ENCODE measurements around the gene CCDC78. TPM values are rescaled to one million over a fixed set of nuclear protein-coding genes. Genes with fewer than 3 reads are reported as not detected.

Gene CCDC78
- polyA plus RNA-seq, 1 donor from 2014 or later: 10.7 TPM

DNA sequence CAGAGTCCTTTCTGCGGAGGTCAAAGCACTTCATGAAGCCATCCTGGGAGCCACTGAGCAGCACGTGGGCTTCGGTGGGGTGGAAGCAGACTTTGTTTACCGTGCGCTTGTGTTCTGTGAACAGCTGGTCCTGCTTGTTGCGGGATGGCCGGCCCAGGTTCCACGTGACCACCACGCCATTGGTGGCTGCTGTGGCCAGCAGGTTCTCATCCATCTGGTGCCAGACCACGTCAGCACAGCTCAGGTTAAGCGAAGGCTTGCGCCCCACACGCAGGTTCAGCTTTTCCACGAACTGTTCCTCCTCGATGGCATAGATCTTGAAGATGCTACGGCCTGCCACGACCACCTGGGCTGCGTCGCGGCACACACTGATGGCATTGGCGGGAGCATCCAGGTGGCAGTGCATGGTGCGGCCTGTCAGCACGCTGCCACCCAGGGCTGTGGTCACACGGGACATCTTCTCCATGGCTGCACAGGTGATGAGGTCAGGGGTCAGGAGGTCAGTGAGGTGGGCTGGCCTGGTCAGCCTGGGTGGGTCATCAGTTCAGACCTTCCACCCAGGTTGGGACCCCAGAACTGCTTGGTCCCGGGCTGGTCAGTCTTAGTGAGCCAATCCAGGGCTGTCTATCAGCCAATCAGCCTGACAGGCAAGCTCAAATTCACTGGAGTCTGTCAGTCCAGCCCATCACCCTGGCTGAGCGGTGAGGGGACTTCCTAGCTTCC, 36.9 kb downstream of the CCDC78 start:
- H3K9ac ChIP-seq (ENCODE audit: low read length): peak overlapping the region; percentile 85
- no peaks in the 10 kb centered on the region for H3K36me3 ChIP-seq (ENCODE audit: insufficient read depth, low read length)
- no peaks in the 10 kb centered on the region for H3K9me3 ChIP-seq (ENCODE audit: low read length)
- no peak overlapping the region for H2AFZ ChIP-seq (ENCODE audit: low read depth, low read length)
- peaks cover 6% of the 10 kb centered on the region for H3K79me2 ChIP-seq (replicated peaks; ENCODE audit: insufficient read depth, low read length)
- TF ChIP-seq MXI1 (conservative IDR thresholded peaks at IDR 0.05; ENCODE audit: poor library complexity, severe bottlenecking): no peak
- no peak for TF ChIP-seq SMC3 (conservative IDR thresholded peaks at IDR 0.05; ENCODE audit: poor library complexity)
- TF ChIP-seq, protein P1, sequence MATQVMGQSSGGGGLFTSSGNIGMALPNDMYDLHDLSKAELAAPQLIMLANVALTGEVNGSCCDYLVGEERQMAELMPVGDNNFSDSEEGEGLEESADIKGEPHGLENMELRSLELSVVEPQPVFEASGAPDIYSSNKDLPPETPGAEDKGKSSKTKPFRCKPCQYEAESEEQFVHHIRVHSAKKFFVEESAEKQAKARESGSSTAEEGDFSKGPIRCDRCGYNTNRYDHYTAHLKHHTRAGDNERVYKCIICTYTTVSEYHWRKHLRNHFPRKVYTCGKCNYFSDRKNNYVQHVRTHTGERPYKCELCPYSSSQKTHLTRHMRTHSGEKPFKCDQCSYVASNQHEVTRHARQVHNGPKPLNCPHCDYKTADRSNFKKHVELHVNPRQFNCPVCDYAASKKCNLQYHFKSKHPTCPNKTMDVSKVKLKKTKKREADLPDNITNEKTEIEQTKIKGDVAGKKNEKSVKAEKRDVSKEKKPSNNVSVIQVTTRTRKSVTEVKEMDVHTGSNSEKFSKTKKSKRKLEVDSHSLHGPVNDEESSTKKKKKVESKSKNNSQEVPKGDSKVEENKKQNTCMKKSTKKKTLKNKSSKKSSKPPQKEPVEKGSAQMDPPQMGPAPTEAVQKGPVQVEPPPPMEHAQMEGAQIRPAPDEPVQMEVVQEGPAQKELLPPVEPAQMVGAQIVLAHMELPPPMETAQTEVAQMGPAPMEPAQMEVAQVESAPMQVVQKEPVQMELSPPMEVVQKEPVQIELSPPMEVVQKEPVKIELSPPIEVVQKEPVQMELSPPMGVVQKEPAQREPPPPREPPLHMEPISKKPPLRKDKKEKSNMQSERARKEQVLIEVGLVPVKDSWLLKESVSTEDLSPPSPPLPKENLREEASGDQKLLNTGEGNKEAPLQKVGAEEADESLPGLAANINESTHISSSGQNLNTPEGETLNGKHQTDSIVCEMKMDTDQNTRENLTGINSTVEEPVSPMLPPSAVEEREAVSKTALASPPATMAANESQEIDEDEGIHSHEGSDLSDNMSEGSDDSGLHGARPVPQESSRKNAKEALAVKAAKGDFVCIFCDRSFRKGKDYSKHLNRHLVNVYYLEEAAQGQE (IDR thresholded peaks at IDR 0.05; ENCODE audit: borderline replicate concordance): no peak
- TF ChIP-seq, protein P2, sequence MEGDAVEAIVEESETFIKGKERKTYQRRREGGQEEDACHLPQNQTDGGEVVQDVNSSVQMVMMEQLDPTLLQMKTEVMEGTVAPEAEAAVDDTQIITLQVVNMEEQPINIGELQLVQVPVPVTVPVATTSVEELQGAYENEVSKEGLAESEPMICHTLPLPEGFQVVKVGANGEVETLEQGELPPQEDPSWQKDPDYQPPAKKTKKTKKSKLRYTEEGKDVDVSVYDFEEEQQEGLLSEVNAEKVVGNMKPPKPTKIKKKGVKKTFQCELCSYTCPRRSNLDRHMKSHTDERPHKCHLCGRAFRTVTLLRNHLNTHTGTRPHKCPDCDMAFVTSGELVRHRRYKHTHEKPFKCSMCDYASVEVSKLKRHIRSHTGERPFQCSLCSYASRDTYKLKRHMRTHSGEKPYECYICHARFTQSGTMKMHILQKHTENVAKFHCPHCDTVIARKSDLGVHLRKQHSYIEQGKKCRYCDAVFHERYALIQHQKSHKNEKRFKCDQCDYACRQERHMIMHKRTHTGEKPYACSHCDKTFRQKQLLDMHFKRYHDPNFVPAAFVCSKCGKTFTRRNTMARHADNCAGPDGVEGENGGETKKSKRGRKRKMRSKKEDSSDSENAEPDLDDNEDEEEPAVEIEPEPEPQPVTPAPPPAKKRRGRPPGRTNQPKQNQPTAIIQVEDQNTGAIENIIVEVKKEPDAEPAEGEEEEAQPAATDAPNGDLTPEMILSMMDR (IDR thresholded peaks at IDR 0.05; ENCODE audit: poor library complexity, severe bottlenecking): no peak
- no peak for TF ChIP-seq TAF1 (IDR thresholded peaks at IDR 0.05; ENCODE audit: low read depth)
- TF ChIP-seq EZH2 (IDR thresholded peaks at IDR 0.05; ENCODE audit: borderline replicate concordance, insufficient read depth, low read length, poor library complexity, severe bottlenecking): no peak
- TF ChIP-seq RAD21 (conservative IDR thresholded peaks at IDR 0.05): no peak
- no peak for TF ChIP-seq POLR2AphosphoS5 (IDR thresholded peaks at IDR 0.05)
- TF ChIP-seq EP300 (conservative IDR thresholded peaks at IDR 0.05; ENCODE audit: poor library complexity, severe bottlenecking): no peak
- peaks cover 2% of the 10 kb centered on the region for H3K27me3 ChIP-seq (ENCODE audit: insufficient read depth, low read depth, low read length)
- no peaks in the 10 kb centered on the region for H4K20me1 ChIP-seq (ENCODE audit: insufficient read depth)
- no peaks in the 10 kb centered on the region for H3F3A ChIP-seq (ENCODE audit: insufficient read depth, low read length, poor library complexity, severe bottlenecking)
- peak overlapping the region; percentile 91 for H3K4me3 ChIP-seq (ENCODE audit: low read length)
- H3K27ac ChIP-seq (ENCODE audit: low read length): peak overlapping the region; percentile 55
- no peaks in the 10 kb centered on the region for H3K9me2 ChIP-seq (ENCODE audit: insufficient read depth, low read length)
- H3K4me2 ChIP-seq (ENCODE audit: low read length): peak overlapping the region; percentile 98

DNA sequence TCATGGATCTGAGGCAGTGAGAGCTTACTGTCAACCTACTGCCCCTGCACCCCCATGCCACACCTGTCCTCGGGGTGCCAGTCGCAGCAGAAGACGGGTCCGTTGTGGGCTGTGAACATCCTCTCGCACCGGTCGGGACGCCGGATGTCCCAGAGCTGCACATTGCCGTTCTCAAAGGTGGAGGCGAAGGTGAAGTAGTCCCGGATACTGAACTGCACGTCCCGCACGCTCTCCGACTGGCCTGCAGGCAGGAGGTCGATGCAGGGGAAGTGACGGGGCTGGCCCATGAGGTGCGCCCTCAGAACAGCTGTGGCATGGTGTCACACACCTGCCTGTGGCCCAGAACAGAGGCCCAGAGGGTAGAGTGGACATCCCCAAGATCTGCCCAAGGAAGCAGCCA, 38.7 kb downstream of the CCDC78 start:
- no peak overlapping the region for H3K4me2 ChIP-seq (ENCODE audit: low read length)
- H3K4me3 ChIP-seq (ENCODE audit: low read length): no peak overlapping the region
- no peak overlapping the region for H3K9ac ChIP-seq (ENCODE audit: low read length)
- no peaks in the 10 kb centered on the region for H3K36me3 ChIP-seq (ENCODE audit: insufficient read depth, low read length)
- H3K9me3 ChIP-seq (ENCODE audit: low read length): no peaks in the 10 kb centered on the region
- H2AFZ ChIP-seq (ENCODE audit: low read depth, low read length): no peak overlapping the region
- no peaks in the 10 kb centered on the region for H3F3A ChIP-seq (ENCODE audit: insufficient read depth, low read length, poor library complexity, severe bottlenecking)
- peaks cover 11% of the 10 kb centered on the region for H3K79me2 ChIP-seq (replicated peaks; ENCODE audit: insufficient read depth, low read length)
- H3K9me2 ChIP-seq (ENCODE audit: insufficient read depth, low read length): no peaks in the 10 kb centered on the region
- TF ChIP-seq EP300 (conservative IDR thresholded peaks at IDR 0.05; ENCODE audit: poor library complexity, severe bottlenecking): no peak
- TF ChIP-seq RAD21 (conservative IDR thresholded peaks at IDR 0.05): no peak
- TF ChIP-seq MXI1 (conservative IDR thresholded peaks at IDR 0.05; ENCODE audit: poor library complexity, severe bottlenecking): no peak
- TF ChIP-seq, protein P1 (IDR thresholded peaks at IDR 0.05; ENCODE audit: borderline replicate concordance): no peak
- no peak for TF ChIP-seq EZH2 (IDR thresholded peaks at IDR 0.05; ENCODE audit: borderline replicate concordance, insufficient read depth, low read length, poor library complexity, severe bottlenecking)
- TF ChIP-seq, protein P2 (IDR thresholded peaks at IDR 0.05; ENCODE audit: poor library complexity, severe bottlenecking): no peak
- no peak for TF ChIP-seq POLR2AphosphoS5 (IDR thresholded peaks at IDR 0.05)
- no peak for TF ChIP-seq TAF1 (IDR thresholded peaks at IDR 0.05; ENCODE audit: low read depth)
- TF ChIP-seq SMC3 (conservative IDR thresholded peaks at IDR 0.05; ENCODE audit: poor library complexity): no peak
- no peaks in the 10 kb centered on the region for H4K20me1 ChIP-seq (ENCODE audit: insufficient read depth)
- H3K27me3 ChIP-seq (ENCODE audit: insufficient read depth, low read depth, low read length): no peaks in the 10 kb centered on the region
- H3K27ac ChIP-seq (ENCODE audit: low read length): no peak overlapping the region

All from neural cell (in vitro differentiated cells).